Fibroblast of skin of left quadriceps (primary cell): ENCODE measurements around the gene GRIK3.

Experiments
- DNase-seq, 2 experiments: peaks; one replicate each; pipeline ENCODE4 v3.0.0-alpha.2; 2013; ENCODE audit warnings: low read depth in 2 of 2

The GRIK3 gene

GRCh38 chr1:36857754-36858153 is 176.6 kb downstream of the GRIK3 start:
- DNase-seq, result no peak

GRCh38 chr1:36855699-36856494 is 178.4 kb downstream of the GRIK3 start:
- DNase-seq, result no peak

GRCh38 chr1:36853638-36854037 is 180.7 kb downstream of the GRIK3 start:
- no peak for DNase-seq

- no peak for DNase-seq
Measured at GRCh38 chr1:36852586-36852985, 181.7 kb downstream of the GRIK3 start.

- DNase-seq, result no peak
Measured at GRCh38 chr1:36851595-36851994, 182.7 kb downstream of the GRIK3 start.

GRCh38 chr1:36851087-36851486 is 183.2 kb downstream of the GRIK3 start:
- DNase-seq, result no peak

GRCh38 chr1:36849956-36850355 is 184.4 kb downstream of the GRIK3 start:
- no peak for DNase-seq

GRCh38 chr1:36847761-36848160 is 186.6 kb downstream of the GRIK3 start:
- no peak for DNase-seq

GRCh38 chr1:36847186-36847585 is 187.1 kb downstream of the GRIK3 start:
- DNase-seq, result no peak

- no peak for DNase-seq
Measured at GRCh38 chr1:36846357-36846756, 188.0 kb downstream of the GRIK3 start.

GRCh38 chr1:36845802-36846201 is 188.5 kb downstream of the GRIK3 start:
- no peak for DNase-seq

- DNase-seq, result no peak
Measured at GRCh38 chr1:36844917-36845316, 189.4 kb downstream of the GRIK3 start.

- DNase-seq, result no peak
Measured at GRCh38 chr1:36843906-36844610, 190.3 kb downstream of the GRIK3 start.

- no peak for DNase-seq
Measured at GRCh38 chr1:36843027-36843426, 191.3 kb downstream of the GRIK3 start.

GRCh38 chr1:36842448-36842847 is 191.9 kb downstream of the GRIK3 start:
- DNase-seq, result no peak

- no peak for DNase-seq
Measured at GRCh38 chr1:36839485-36839884, 194.8 kb downstream of the GRIK3 start.

GRCh38 chr1:36838888-36839287 is 195.4 kb downstream of the GRIK3 start:
- DNase-seq, result no peak

GRCh38 chr1:36836916-36837315 is 197.4 kb downstream of the GRIK3 start:
- no peak for DNase-seq

- DNase-seq, result no peak
Measured at GRCh38 chr1:36836196-36836883, 198.0 kb downstream of the GRIK3 start.

- DNase-seq, result no peak
Measured at GRCh38 chr1:36835696-36836095, 198.6 kb downstream of the GRIK3 start.

- DNase-seq, result no peak
Measured at GRCh38 chr1:36835017-36835695, 199.2 kb downstream of the GRIK3 start.

- no peak for DNase-seq
Measured at GRCh38 chr1:36834586-36834985, 199.7 kb downstream of the GRIK3 start.
